Measurements from ENCODE around the gene TCEAL1.

DNA sequence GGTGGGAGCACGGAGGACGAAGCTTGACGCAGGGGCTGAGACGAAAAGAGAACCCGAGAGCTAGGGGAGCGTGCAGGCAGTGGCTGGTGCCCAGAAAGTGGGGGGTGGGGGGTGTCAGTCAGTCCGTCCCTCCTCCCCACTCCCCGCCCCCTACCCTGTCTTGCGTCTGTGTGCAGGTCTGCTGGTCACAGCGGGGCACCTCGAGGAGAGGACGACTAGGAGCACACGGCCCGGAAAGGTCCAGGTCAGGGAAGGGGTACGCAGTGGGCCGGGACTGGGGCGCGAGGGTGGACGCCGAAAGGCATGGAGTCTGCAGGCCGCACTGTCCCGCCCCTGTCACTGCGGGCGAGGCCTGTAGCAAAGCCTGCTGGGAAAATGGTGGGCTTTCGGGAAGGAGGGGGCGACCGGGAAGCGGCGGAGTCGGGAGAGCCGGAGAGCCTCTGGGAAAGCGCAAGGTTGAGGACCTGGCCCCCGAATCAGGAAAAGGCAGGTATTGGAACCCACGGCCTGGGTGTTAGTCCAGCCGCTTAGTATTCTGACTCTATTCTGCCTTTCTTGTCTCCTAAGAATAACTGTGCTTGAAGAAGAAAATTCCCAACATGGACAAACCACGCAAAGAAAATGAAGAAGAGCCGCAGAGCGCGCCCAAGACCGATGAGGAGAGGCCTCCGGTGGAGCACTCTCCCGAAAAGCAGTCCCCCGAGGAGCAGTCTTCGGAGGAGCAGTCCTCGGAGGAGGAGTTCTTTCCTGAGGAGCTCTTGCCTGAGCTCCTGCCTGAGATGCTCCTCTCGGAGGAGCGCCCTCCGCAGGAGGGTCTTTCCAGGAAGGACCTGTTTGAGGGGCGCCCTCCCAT, 769 bp downstream of the TCEAL1 start:
- TF ChIP-seq, protein P1, sequence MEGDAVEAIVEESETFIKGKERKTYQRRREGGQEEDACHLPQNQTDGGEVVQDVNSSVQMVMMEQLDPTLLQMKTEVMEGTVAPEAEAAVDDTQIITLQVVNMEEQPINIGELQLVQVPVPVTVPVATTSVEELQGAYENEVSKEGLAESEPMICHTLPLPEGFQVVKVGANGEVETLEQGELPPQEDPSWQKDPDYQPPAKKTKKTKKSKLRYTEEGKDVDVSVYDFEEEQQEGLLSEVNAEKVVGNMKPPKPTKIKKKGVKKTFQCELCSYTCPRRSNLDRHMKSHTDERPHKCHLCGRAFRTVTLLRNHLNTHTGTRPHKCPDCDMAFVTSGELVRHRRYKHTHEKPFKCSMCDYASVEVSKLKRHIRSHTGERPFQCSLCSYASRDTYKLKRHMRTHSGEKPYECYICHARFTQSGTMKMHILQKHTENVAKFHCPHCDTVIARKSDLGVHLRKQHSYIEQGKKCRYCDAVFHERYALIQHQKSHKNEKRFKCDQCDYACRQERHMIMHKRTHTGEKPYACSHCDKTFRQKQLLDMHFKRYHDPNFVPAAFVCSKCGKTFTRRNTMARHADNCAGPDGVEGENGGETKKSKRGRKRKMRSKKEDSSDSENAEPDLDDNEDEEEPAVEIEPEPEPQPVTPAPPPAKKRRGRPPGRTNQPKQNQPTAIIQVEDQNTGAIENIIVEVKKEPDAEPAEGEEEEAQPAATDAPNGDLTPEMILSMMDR (CRISPR knock-in tag; IDR thresholded peaks at IDR 0.05): peak; percentile 67
- TF ChIP-seq BRD4 (CRISPR knock-in tag; IDR thresholded peaks at IDR 0.05) (no peak), EZH2 (conservative IDR thresholded peaks at IDR 0.05; ENCODE audit: low read depth, low read length) (no peak), AGO2 (optimal IDR thresholded peaks at IDR 0.05; ENCODE audit: low read depth, low read length) (peak; percentile 42), YEATS4 (CRISPR knock-in tag; IDR thresholded peaks at IDR 0.05; ENCODE audit: borderline replicate concordance) (no peak), POLR2A (IDR thresholded peaks at IDR 0.05; ENCODE audit: insufficient read depth in 1 of 2, low read depth in 2 of 2, low read length in 2 of 2) (peak in 1 of 2 experiments; percentile 74; a peak in 2 of 4 replicates), BHLHE40 (IDR thresholded peaks at IDR 0.05; ENCODE audit: low read length) (no peak), RXRA (CRISPR knock-in tag; IDR thresholded peaks at IDR 0.05) (no peak)
- TF ChIP-seq, protein P2, sequence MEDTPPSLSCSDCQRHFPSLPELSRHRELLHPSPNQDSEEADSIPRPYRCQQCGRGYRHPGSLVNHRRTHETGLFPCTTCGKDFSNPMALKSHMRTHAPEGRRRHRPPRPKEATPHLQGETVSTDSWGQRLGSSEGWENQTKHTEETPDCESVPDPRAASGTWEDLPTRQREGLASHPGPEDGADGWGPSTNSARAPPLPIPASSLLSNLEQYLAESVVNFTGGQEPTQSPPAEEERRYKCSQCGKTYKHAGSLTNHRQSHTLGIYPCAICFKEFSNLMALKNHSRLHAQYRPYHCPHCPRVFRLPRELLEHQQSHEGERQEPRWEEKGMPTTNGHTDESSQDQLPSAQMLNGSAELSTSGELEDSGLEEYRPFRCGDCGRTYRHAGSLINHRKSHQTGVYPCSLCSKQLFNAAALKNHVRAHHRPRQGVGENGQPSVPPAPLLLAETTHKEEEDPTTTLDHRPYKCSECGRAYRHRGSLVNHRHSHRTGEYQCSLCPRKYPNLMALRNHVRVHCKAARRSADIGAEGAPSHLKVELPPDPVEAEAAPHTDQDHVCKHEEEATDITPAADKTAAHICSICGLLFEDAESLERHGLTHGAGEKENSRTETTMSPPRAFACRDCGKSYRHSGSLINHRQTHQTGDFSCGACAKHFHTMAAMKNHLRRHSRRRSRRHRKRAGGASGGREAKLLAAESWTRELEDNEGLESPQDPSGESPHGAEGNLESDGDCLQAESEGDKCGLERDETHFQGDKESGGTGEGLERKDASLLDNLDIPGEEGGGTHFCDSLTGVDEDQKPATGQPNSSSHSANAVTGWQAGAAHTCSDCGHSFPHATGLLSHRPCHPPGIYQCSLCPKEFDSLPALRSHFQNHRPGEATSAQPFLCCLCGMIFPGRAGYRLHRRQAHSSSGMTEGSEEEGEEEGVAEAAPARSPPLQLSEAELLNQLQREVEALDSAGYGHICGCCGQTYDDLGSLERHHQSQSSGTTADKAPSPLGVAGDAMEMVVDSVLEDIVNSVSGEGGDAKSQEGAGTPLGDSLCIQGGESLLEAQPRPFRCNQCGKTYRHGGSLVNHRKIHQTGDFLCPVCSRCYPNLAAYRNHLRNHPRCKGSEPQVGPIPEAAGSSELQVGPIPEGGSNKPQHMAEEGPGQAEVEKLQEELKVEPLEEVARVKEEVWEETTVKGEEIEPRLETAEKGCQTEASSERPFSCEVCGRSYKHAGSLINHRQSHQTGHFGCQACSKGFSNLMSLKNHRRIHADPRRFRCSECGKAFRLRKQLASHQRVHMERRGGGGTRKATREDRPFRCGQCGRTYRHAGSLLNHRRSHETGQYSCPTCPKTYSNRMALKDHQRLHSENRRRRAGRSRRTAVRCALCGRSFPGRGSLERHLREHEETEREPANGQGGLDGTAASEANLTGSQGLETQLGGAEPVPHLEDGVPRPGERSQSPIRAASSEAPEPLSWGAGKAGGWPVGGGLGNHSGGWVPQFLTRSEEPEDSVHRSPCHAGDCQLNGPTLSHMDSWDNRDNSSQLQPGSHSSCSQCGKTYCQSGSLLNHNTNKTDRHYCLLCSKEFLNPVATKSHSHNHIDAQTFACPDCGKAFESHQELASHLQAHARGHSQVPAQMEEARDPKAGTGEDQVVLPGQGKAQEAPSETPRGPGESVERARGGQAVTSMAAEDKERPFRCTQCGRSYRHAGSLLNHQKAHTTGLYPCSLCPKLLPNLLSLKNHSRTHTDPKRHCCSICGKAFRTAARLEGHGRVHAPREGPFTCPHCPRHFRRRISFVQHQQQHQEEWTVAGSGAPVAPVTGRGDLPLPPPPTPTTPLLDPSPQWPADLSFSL (CRISPR knock-in tag; IDR thresholded peaks at IDR 0.05): no peak
- TF ChIP-seq, protein P3, sequence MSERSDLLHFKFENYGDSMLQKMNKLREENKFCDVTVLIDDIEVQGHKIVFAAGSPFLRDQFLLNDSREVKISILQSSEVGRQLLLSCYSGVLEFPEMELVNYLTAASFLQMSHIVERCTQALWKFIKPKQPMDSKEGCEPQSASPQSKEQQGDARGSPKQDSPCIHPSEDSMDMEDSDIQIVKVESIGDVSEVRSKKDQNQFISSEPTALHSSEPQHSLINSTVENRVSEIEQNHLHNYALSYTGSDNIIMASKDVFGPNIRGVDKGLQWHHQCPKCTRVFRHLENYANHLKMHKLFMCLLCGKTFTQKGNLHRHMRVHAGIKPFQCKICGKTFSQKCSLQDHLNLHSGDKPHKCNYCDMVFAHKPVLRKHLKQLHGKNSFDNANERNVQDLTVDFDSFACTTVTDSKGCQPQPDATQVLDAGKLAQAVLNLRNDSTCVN (CRISPR knock-in tag; IDR thresholded peaks at IDR 0.05; ENCODE audit: borderline replicate concordance): no peak
- TF ChIP-seq, protein P4, sequence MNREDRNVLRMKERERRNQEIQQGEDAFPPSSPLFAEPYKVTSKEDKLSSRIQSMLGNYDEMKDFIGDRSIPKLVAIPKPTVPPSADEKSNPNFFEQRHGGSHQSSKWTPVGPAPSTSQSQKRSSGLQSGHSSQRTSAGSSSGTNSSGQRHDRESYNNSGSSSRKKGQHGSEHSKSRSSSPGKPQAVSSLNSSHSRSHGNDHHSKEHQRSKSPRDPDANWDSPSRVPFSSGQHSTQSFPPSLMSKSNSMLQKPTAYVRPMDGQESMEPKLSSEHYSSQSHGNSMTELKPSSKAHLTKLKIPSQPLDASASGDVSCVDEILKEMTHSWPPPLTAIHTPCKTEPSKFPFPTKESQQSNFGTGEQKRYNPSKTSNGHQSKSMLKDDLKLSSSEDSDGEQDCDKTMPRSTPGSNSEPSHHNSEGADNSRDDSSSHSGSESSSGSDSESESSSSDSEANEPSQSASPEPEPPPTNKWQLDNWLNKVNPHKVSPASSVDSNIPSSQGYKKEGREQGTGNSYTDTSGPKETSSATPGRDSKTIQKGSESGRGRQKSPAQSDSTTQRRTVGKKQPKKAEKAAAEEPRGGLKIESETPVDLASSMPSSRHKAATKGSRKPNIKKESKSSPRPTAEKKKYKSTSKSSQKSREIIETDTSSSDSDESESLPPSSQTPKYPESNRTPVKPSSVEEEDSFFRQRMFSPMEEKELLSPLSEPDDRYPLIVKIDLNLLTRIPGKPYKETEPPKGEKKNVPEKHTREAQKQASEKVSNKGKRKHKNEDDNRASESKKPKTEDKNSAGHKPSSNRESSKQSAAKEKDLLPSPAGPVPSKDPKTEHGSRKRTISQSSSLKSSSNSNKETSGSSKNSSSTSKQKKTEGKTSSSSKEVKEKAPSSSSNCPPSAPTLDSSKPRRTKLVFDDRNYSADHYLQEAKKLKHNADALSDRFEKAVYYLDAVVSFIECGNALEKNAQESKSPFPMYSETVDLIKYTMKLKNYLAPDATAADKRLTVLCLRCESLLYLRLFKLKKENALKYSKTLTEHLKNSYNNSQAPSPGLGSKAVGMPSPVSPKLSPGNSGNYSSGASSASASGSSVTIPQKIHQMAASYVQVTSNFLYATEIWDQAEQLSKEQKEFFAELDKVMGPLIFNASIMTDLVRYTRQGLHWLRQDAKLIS (CRISPR knock-in tag; IDR thresholded peaks at IDR 0.05): no peak
